Activated CD8-positive, alpha-beta memory T cell treated with anti-CD3 and anti-CD28 coated beads for 48 hours (primary cell): ENCODE results near the gene KLK5.
"Not testable (repeated sequence)": the region's sequence is repeated elsewhere in the genome, so short reads cannot be mapped to it uniquely, and the experiment has no call there.

Experiments
- DNase-seq, 3 experiments: peaks; one replicate each; pipeline ENCODE4 v3.0.0-alpha.2; 2020; ENCODE audit warnings: low read depth in 2 of 3, low spot score in 2 of 3

KLK5 gene, protein sequence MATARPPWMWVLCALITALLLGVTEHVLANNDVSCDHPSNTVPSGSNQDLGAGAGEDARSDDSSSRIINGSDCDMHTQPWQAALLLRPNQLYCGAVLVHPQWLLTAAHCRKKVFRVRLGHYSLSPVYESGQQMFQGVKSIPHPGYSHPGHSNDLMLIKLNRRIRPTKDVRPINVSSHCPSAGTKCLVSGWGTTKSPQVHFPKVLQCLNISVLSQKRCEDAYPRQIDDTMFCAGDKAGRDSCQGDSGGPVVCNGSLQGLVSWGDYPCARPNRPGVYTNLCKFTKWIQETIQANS

DNA sequence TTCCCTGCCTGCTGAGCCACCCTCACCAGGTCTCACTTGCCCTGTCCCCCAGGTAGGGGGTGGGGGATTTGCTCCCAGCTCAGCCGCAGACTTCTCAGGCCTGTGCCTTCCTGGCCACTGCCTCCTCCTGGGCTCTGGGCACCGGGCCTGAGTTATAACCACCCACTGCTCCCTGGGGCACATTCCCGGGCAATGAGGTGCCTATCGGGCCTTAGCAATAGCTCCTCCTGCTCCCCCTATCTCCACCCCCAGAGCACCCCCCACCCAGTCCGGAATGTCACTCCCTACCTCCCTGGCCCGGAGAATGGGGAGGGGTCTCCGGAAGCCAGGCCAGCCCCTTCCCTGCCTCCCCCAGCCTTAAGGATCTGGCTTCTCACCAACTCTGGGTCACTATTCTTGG is at the start of gene KLK5:
KLK5 (minus strand) TSS at position 129 of the 400 bp plus-strand sequence. CDS start 381 bp downstream, outside the sequence.
- DNase-seq, result no peak

DNA sequence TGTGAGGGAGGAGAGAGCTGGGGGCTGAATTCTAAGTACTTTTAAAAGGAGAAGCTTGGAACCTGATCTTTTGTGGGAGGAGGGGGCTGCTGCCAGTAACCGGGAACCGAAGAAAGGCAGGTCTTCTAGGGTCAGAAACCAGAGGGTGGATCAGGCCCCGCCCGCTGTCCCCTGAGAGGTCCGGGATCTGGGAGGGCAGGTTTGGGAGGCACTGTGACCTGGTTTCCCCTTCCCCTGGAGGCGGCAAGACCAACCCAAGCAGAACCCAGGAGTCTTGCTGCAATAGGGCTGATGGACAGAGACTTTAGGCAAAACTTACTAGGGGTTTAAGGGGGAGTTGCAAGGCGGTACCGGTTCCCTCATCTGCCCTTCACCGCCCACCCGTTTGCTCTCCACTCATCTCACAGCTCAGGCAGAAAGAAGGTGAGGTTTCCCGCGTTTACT is 49.3 kb upstream of the KLK5 start:
- DNase-seq, result no peak

DNA sequence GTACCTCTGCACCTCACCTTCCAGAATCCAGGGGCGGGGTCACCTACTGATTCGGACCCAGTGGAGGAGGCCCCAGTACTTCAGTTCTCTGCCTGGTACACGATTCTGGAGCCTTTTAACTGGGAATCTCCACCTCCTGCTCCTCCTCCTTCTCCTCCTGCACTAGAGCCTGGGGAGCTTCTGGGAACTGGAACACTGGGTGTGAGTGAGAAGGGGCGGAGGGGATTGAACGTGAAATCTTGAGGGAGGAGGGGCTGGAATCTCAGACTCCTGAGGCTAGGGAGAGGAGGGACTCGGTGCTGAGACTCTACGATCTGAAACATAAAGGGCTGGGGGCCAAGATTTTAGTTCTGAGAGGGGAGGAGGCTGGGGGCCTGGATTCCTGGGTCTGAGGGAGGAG is 48.7 kb upstream of the KLK5 start, which contains the start of gene KLK8:
KLK8 (minus strand) TSS at position 90 of the 400 bp plus-strand sequence. CDS start 437 bp downstream, outside the sequence.
- no peak for DNase-seq

DNA sequence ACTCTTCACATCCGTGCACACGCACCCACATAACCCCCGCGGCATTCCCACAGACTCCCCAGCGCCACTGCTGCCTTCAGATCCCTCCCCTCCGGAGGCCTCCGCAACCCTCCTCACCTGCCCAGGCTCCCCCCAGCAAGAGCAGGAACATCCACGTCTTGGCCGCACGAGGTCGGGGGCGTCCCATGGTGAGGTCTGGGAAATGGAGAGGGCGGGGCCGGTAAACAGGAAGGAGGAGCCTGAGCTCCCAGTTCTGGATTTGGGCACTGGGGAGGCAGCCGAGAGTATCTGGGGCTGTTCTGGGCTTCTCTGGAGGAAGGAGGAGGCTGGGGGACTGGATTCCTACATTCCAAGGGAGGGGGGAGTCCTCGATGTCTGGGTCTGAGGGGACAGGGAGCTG is 48.1 kb upstream of the KLK5 start:
- DNase-seq, result no peak

DNA sequence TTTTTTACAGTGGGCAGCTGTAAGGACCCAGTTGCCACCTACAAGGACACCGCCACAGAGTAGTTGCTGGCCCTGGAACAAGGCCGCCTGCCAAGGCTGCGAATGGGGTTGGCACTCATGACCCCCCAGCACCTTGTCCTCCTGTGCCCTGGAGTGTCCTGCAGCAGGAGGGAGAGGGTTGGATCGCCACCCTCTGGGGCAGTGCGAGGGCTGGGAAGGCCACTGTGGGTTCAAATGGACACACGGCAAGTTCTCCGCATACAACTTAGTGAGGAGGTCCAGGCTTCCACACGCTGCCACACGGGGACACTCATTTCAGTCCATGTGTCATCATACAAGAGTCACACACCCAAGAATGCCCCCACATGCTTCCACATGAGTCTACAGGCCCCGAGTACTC is 47.6 kb upstream of the KLK5 start:
- DNase-seq, result no peak

DNA sequence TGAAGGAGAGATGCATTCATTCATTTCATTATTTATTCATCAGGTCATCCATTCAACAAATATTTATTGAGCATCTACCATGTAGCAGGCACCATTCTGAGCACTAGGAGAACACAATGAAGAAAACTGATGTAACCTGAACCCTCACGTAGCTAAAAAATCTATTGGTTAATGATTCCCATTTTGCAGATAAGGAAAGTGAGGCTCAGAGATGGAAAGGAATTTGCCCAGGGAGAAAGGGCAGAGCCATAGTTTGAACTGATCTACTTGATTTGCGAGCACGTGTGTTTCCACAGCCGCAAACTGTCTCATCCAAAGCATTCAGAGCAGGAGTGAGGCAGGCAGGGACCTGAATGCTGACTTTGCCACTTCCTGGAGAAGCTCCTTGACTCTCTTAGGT is 45.8 kb upstream of the KLK5 start:
- DNase-seq, result no peak

DNA sequence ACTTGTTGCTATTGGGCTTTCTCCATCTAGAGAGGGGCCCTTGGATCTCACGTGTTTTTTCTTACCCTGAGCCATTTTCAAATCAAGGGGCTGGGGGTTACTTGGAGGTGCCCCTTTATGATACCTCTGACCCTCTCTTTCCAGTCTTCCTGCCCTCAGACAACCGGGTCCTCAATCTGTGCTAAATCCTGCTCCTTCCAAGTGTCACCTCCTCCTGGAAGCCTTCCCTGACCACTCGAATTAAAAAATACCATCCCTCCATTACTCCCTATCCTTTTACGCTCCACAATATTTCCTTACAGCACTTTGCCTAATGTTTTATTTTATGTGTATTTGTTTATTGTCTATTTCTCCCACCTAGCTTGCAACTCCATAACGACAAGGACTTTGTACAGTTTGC is 45.2 kb upstream of the KLK5 start:
- no peak for DNase-seq

DNA sequence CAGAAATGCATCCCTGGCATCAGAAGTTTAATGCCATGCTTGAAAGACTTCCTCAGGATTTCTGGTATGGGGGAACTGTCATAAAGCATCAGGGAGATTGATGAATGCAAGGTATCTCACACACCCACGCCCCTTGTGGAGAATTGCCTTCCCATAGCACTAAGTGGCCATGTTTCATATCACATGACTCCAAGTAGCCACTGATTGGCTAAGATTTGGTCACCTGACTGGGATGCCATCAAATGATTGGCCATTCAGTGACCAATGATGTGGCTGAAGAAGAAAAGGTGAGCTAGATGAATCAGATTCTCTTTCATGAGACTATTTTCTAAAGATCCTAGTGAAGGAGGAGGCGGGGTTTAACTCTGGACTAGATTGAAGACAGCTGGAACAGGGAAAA is 41.3 kb upstream of the KLK5 start:
- no peak for DNase-seq

DNA sequence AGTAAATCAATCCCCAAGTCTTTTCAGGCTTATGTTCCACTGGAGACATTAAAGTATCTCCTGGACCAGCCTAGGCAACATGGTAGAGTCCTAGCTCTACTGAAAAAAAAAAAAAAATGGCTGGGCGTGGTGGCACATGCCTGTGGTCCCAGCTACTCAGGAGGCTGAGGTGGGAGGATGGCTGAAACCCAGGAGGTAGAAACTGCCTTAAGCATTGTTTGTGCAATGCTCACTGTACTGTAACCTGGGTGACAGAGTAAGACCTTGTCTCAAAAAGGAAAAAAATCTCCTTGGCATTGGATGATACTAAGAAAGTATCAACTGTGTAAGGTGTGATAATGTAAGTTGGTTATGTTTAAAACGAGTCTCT is 39.8 kb upstream of the KLK5 start:
- DNase-seq, result no peak

DNA sequence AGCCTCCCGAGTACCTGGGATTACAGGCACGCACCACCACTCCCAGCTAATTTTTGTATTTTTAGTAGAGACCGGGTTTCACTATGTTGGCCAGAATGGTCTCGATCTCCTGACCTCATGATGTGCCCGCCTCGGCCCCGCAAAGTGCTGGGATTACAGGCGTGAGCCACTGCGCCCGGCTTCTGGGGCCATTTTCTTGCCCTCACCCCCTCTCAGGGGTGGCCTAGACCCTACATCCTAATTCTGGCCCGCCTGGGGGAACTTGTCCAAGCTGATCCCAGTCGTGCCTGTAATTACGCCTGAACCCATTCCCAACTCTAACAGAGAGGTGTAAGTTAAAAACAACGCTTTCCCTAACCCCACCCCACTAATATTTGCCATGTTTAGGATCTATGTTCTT is 31.6 kb upstream of the KLK5 start:
- DNase-seq, result not testable (repeated sequence)

DNA sequence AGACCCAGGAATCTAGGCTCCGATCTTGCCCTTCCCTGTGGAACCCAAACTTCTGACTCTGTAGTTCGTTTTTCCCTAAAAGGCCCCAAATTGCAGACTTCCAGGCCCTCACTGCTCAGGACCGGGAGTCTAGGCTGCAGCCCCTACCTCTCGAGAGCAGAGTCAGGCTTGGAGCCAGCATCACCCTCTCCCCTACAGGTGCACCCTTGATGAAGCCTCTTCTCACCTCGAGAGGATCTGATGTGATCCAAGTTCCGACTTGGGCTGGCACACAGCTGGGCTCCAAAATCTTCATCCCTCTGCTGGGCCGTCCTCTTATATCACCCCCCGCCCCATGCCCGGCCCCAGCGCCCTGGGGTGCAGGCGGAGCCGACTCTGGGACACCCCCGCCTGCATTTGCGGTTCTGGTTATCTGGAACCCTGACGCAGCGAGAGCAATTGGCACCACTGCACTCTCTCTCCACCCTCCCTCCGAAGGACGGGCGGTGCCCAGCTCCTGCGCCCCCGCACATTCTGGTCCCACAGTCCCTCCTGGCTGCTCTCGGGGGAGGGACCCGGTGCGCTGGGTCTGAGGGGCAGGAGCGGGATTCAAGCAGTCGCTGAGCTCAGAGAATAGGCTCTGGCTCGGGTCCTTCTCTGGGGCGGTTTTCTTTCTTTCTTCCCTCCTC is 30.9 kb upstream of the KLK5 start, which contains the start of gene KLK7:
KLK7 (minus strand) TSS at position 293 of the 668 bp plus-strand sequence. CDS start 1,518 bp downstream, outside the sequence.
- DNase-seq, result no peak

DNA sequence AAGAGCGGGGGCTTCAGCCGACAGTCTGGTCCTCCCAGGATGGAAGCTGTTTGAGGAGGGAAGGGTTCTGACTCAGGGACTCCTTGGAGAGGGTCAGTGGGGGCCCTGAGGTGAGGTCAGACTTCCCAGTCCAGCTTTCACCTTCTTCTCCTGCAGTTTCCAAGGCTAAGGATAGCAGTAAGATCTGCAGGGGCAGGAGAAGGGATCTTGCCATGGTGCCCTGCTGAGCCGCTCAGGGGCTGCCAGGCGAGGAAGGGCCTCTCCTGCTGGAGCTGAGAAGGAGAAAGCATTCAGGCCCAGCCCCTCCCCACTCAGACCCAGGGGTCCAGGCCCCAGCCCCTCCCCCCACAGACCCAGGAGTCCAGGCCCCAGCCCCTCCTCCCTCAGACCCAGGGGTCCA is 29.3 kb upstream of the KLK5 start:
- no peak for DNase-seq

DNA sequence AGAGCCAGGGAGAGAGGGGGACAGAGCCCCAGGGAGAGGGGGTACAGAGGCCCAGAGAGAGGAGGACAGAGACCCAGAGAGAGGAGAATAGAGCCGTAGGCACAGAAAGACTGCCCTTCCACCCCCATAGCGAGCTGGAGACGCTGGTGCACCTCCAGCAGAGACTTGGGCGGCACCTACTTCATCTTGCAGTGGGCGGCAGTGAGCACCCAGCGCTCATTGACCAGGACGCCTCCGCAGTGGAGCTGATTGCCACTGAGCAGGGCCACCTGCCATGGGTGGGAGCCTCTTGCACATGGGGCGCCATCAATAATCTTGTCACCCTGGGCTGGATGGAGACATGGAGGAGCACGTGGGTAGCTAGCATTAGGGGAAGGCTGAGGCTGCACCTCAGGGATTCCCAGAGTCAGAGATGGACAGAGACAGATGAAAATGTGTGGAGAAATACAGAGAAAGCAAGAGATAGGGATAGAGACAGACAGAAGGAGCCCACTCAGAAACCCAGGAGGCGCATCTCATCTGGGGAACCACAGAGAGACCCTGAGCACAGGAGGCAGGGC is 28.8 kb upstream of the KLK5 start:
- no peak for DNase-seq

DNA sequence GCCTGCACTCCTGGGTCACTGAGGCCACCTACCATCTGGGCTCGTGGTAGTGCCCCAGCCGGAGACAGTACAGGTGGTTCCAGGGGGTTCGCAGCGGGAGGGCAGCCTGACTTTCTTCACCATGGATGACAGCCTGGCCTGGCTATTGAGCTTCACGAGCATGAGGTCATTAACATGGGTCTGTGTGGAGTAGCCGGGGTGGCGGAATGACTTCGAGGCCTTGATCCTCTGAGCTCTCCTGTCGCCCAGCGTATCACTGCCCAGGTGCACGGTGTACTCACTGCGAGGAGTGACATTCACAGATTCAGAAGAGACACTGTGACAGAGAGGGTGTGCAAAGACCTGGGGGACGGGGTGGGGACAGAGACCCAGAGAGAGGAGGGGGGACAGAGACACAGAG is 27.4 kb upstream of the KLK5 start:
- no peak for DNase-seq

DNA sequence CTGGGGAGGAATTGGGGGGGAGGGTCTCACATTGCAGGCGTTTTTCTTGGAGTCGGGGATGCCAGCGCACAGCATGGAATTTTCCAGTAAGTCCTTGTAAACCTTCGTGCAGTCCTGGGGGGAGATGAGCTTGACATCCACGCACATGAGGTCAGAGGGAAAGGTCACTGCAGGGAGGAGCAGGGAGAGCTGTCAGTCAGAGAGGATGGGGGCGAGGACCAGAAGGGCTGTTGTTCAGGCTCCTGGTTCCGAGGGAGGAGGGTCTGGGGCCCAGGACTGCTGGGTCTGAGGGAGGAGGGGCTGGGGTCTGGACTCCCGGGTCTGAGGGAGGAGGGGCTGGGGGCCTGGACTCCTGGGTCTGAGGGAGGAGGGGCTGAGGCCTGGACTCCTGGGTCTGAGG is 26.9 kb upstream of the KLK5 start:
- DNase-seq, result no peak

DNA sequence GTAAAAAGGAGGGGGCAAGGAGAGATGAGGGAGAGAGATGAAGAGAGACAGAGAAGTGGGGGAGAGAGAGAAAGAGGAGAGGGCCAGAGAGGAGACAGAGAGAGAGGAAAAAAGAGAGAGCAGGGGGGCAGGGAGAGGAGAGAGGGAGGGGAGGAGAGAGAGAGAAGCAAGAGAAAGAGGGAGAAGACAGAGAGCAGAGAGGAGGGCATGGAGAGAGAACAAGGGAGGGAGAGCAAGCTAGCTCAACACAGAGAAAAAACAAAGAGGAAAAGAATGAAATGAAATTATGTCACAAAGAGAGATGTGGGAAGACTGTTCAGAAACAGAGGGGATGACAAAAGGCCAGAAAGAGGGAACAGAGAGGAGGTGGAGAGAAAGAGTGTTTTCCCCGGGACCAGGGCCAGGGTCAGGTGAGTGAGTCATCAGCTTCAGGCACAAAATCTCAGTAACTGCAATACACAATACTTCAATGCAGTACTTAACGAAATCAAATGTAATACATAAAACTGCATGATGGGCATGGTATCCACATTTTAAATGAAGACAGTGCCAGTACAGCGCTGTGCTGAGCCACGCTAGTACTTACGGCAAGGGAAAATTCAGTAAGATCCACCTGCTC is 26.0 kb upstream of the KLK5 start:
- no peak for DNase-seq

DNA sequence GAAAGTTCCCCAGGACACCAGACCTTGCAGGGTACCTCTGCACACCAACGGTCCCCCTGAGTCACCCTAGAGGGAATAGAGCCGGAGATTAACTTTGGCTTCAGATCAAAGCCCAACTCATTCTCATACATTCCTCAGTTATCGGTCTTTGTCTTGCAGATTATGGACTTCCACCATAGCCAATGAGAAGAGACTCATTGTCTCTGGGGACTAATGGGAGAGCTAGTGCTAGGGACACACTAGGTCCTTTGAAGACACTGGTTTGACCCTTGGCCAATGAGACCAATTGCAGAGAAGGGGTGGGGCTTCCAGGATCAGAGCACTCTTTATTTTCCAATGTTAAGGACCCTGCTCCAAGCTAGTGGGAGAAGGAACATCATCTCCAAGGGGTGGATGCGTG is 24.8 kb upstream of the KLK5 start:
- no peak for DNase-seq

DNA sequence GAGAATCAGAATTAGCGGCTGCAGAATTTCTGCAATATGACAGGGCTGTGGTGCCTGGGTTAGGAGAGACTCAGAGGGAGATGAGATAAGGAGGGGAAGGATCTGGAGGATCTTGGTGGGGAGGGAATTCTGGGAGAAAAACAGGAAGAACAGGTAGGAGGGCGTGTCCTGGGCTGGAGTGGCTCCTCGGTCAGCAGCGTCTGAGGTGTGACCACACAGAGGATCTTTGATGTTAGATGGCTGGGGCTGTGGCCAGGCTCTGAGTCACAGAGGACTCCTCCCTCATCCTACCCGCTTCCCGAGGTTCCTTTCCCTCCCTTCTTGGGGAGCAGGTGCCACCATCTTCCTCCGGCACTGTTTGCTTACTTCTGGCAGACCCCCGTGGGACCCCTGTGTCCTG is 22.9 kb upstream of the KLK5 start:
- DNase-seq, result no peak

DNA sequence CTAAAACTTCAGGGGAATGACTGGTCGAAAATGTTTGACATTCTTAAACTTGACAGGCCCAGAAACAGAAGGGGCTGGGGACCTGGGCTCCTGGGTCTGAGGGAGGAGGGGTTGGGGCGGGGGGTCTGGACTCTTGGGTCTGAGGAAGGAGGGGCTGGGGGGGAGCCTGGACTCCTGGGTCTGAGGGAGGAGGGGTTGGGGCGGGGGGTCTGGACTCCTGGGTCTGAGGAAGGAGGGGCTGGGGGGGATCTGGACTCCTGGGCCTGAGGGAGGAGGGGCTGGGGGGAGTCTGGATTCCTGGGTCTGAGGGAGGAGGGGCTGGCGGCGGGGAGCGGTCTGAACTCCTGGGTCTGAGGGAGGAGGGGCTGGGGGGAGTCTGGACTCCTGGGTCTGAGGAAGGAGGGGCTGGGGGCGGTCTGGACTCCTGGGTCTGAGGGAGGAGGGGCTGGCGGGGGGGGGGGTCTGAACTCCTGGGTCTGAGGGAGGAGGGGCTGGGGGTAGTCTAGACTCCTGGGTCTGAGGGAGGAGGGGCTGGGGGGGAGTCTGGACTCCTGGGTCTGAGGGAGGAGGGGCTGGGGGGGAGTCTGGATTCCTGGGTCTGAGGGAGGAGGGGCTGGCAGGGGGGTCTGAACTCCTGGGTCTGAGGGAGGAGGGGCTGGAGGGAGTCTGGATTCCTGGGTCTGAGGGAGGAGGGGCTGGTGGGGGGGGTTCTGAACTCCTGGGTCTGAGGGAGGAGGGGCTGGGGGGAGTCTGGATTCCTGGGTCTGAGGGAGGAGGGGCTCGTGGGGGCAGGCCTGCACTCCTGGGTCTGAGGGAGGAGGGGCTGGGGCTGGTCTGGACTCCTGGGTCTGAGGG is 22.1 kb upstream of the KLK5 start:
- DNase-seq, result no peak

DNA sequence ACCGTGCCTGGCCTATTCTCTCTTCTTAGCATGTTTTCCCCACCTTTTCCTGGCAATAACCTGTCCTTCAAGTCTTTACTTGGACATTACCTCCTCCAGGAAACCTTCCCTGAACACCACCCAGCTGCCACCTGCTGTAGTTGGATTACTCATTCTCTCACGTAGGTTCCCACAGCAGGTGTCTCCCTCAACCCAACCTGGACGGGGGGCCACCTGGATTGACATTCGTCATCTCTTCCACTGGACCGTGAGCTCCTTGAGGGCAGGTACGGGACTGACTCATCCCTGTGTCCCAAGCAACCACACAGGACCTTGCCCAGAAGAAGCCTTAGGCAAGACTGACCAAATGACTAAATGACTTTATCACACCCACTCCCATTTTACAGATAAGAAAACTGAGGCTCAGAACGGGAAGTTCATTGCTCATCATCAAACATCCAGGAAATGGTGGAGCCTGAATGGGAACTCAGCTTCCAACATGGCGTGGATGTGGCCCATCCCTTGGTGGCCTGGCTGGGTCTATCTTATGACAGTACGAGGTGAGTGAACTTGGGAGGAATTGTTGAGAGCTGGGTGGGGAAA is 20.0 kb upstream of the KLK5 start:
- DNase-seq, result no peak

DNA sequence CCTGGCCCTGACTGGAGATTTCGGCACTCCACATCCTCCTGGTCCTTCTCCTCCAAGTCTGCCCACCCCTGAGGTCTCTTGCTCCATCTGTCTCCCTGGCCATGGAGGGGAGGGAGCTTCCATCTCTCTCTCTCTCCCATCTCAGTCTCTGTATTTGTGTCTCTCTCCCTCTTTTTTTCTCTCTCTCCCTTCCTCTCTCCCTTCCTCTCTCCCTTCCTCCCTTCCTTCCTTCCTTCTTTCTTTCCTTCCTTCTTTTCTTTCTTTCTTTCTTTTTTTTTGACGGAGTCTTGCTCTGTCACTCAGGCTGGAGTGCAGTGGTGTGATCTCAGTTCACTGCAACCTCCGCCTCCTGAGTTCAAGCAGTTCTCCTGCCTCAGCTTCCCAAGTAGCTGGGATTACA is 17.0 kb upstream of the KLK5 start:
- DNase-seq, result not testable (repeated sequence)
